Esophagus squamous epithelium (tissue), 4 donors: ENCODE measurements around the gene TMEM131.

Source experiments
- CTCF ChIP-seq, 6 experiments: fragments of 450-650 bp in 4 of 6; fragments of 200-600 bp in 2 of 6; sonication (generic) in 2 of 6; IDR thresholded peaks; one replicate each; pipeline ENCODE4 v1.5.1; 2016 to 2019; ENCODE audit warnings: antibody characterized with exemption in 6 of 6, mild to moderate bottlenecking in 4 of 6, moderate library complexity in 4 of 6
- POLR2A ChIP-seq, 4 donors: fragments of 450-650 bp; IDR thresholded peaks; one replicate each; pipeline ENCODE4 v1.6.1; 2017; ENCODE audit warnings: antibody characterized with exemption in 4 of 4, mild to moderate bottlenecking in 4 of 4, moderate library complexity in 3 of 4

- TF ChIP-seq CTCF (IDR thresholded peaks at IDR 0.05): no peak
- TF ChIP-seq POLR2A (IDR thresholded peaks at IDR 0.05): no peak
Measured at GRCh38 chr2:97801028-97801427, 194.7 kb downstream of the TMEM131 start.
